Measurements from ENCODE around the gene UBR2. TPM values are rescaled to one million over a fixed set of nuclear protein-coding genes. Genes with fewer than 3 reads are reported as not detected.

UBR2 gene
- total and polyA plus RNA-seq, 2 of the 4 experiments (the other 2 are of a cell fraction) = 7.7 to 32.3 TPM

- Histone ChIP-seq H3K18ac (ENCODE audit: low read depth, low read length) (no peak overlapping the region), H3K23ac (ENCODE audit: low read depth, low read length) (no peak overlapping the region), H3K9me1 (ENCODE audit: insufficient read depth, low read length) (peaks cover 22% of the 10 kb centered on the region), H4K5ac (ENCODE audit: low read depth, low read length) (no peak overlapping the region), H2BK5ac (ENCODE audit: low read depth, low read length, poor library complexity, severe bottlenecking) (no peak overlapping the region), H4K8ac (ENCODE audit: low read depth in 2 of 2, low read length in 2 of 2) (no peak overlapping the region), H3K9ac (ENCODE audit: low read depth, low read length) (no peak overlapping the region), H4K20me1 (ENCODE audit: insufficient read depth, low read length) (no peaks in the 10 kb centered on the region; the same call in 1 of the 2 replicates), H3K4ac (ENCODE audit: low read depth, low read length) (no peak overlapping the region), H3K4me2 (ENCODE audit: low read depth, low read length) (no peak overlapping the region), H3K36me3 (ENCODE audit: control insufficient read depth, insufficient read depth, low read length) (peaks cover 4% of the 10 kb centered on the region; the same call in 1 of the 2 replicates), H4K91ac (ENCODE audit: insufficient read depth, low read depth, low read length) (no peak overlapping the region), H3K27ac (ENCODE audit: insufficient read depth, low read length) (no peak overlapping the region), H3K4me1 (ENCODE audit: control insufficient read depth, insufficient read depth, low read length) (peaks cover 13% of the 10 kb centered on the region), H2BK120ac (ENCODE audit: low read depth, low read length) (no peak overlapping the region), H2BK15ac (ENCODE audit: low read depth, low read length) (no peak overlapping the region), H2AFZ (replicated peaks; ENCODE audit: low read length, poor library complexity) (no peak overlapping the region), H3K9me3 (ENCODE audit: control insufficient read depth, insufficient read depth, low read length) (no peaks in the 10 kb centered on the region), H3K79me1 (ENCODE audit: low read depth in 1 of 2, low read length in 2 of 2) (peaks cover 0 to 11% of the 10 kb centered on the region in 2 experiments; a peak in 2 of 4 replicates), H2BK20ac (ENCODE audit: low read depth, low read length) (no peak overlapping the region), H3K4me3 (ENCODE audit: insufficient read depth, low read depth, low read length) (no peak overlapping the region), H3K56ac (ENCODE audit: extremely low read depth, insufficient read depth, low read length) (no peak overlapping the region), H2AK5ac (ENCODE audit: low read depth, low read length) (no peak overlapping the region), H3K27me3 (ENCODE audit: control insufficient read depth, insufficient read depth, low read length) (no peaks in the 10 kb centered on the region), H3K14ac (replicated peaks; ENCODE audit: low read depth, low read length) (no peak overlapping the region), H2AK9ac (replicated peaks; ENCODE audit: low read depth, low read length, poor library complexity) (no peak overlapping the region)
- TF ChIP-seq RAD21 (IDR thresholded peaks at IDR 0.05; ENCODE audit: low read length) (no peak), FOS (IDR thresholded peaks at IDR 0.05; ENCODE audit: low read depth, low read length) (no peak), RCOR1 (IDR thresholded peaks at IDR 0.05; ENCODE audit: insufficient replicate concordance, low read length) (no peak), CHD1 (IDR thresholded peaks at IDR 0.05; ENCODE audit: low read depth, low read length) (no peak)
- no CpG with 5 or more reads among the region's 13 CpGs for WGBS, 2 experiments (ENCODE audit: extremely low coverage in 2 of 2, insufficient read length in 1 of 2)
- ChIA-PET POLR2A (ENCODE audit: unreplicated experiment) (no interaction called here), CTCF (interaction anchor here (0.6 to 0.9 kb wide), 2 partner anchors 28 to 155 kb away, joined by 3 read pairs; no protein-coding TSS in a partner anchor)
- in situ Hi-C loops (cut with MboI; ENCODE audit: low sequenced_read_pairs) = no loop called here
- ATAC-seq (ENCODE audit: low read depth) (no peak), DNase-seq (no peak)
- intact Hi-C loops (cut with micrococcal nuclease) = no loop called here
- BruUV-seq (replicated peaks) = no TSS peak
- dilution Hi-C loops (cut with HindIII; ENCODE audit: low sequenced_read_pairs, unreplicated experiment) = no loop called here
These were observed 134.4 kb downstream of the UBR2 start for GRCh38 chr6:42698217-42698616.
